Ecto neural progenitor cell (in vitro differentiated cells): Measurements from ENCODE around the gene TRMT61A.

Experiments
- DNase-seq: peaks from one replicate; pipeline ENCODE4 v3.0.0-alpha.2; 2018; ENCODE audit warnings: low spot score

The TRMT61A gene

GRCh38 chr14:103547455-103547940 is 18.5 kb downstream of the TRMT61A start:
- no peak for DNase-seq

GRCh38 chr14:103547941-103548462 is 19.0 kb downstream of the TRMT61A start:
- no peak for DNase-seq

GRCh38 chr14:103548463-103549351 is 19.7 kb downstream of the TRMT61A start:
- no peak for DNase-seq

- DNase-seq, result peak; percentile 46
Observed at GRCh38 chr14:103549361-103550311, 20.6 kb downstream of the TRMT61A start.

GRCh38 chr14:103550451-103551337 is 21.7 kb downstream of the TRMT61A start:
- peak; percentile 45 for DNase-seq

GRCh38 chr14:103551338-103551762 is 22.4 kb downstream of the TRMT61A start:
- peak; percentile 36 for DNase-seq

GRCh38 chr14:103552011-103552845 is 23.2 kb downstream of the TRMT61A start:
- peak; percentile 35 for DNase-seq

GRCh38 chr14:103552846-103553210 is 23.8 kb downstream of the TRMT61A start:
- DNase-seq, result peak; percentile 28

- DNase-seq, result no peak
Observed at GRCh38 chr14:103555559-103556337, 26.8 kb downstream of the TRMT61A start.

- DNase-seq, result no peak
Observed at GRCh38 chr14:103556946-103557758, 28.2 kb downstream of the TRMT61A start.

GRCh38 chr14:103558071-103558882 is 29.3 kb downstream of the TRMT61A start:
- no peak for DNase-seq

GRCh38 chr14:103559766-103560165 is 30.8 kb downstream of the TRMT61A start:
- DNase-seq, result no peak

- no peak for DNase-seq
Observed at GRCh38 chr14:103560691-103561090, 31.7 kb downstream of the TRMT61A start.

- DNase-seq, result no peak
Observed at GRCh38 chr14:103561381-103562178, 32.6 kb downstream of the TRMT61A start.

- DNase-seq, result no peak
Observed at GRCh38 chr14:103562179-103562428, 33.1 kb downstream of the TRMT61A start.

GRCh38 chr14:103562429-103563225 is 33.6 kb downstream of the TRMT61A start, which contains the start of the genes BAG5 and COA8:
Gene BAG5 (minus strand): TSS chr14:103562657. CDS start chr14:103561164, 1,493 bp downstream.
Gene COA8 (plus strand): TSS chr14:103562960. CDS start chr14:103563002, 42 bp downstream.
- DNase-seq, result peak; percentile 96
